Thyroid gland (tissue), 4 donors: ENCODE measurements around the gene PNLDC1.

Experiments used
- CTCF ChIP-seq, 6 experiments: fragments of 200-600 bp in 3 of 6; fragments of 450-650 bp in 3 of 6; sonication (generic) in 3 of 6; IDR thresholded peaks; one replicate each; pipeline ENCODE4 v1.5.1; 2016 to 2019; ENCODE audit warnings: antibody characterized with exemption in 6 of 6, mild to moderate bottlenecking in 2 of 6, inconsistent platforms in 1 of 6, moderate library complexity in 1 of 6
- POLR2A ChIP-seq, 2 donors: fragments of 450-650 bp; IDR thresholded peaks; one replicate each; pipeline ENCODE4 v1.6.1; 2017; ENCODE audit warnings: antibody characterized with exemption in 2 of 2, mild to moderate bottlenecking in 2 of 2, moderate library complexity in 1 of 2

- no peak for TF ChIP-seq CTCF (IDR thresholded peaks at IDR 0.05)
- TF ChIP-seq POLR2A (IDR thresholded peaks at IDR 0.05), result no peak
These were observed 29.4 kb downstream of the PNLDC1 start for GRCh38 chr6:159829526-159829925.
